ENCODE results near the gene RCAN1. TPM values are rescaled to one million over a fixed set of nuclear protein-coding genes. Genes with fewer than 3 reads are reported as not detected.
A peak's percentile ranks its signal among the peaks of the same experiment; 100 is the strongest.

Gene RCAN1
- total RNA-seq (2014; rRNA removed; shearing (Covaris generic)) = 2.8 and 6.8 TPM in 2 replicates
- total RNA-seq (2022) = 8.0 and 8.9 TPM in 2 replicates
- percentile 50 among the genes with signal in this experiment for Bru-seq, nascent RNA
- percentile 48 among the genes with signal in this experiment for BruChase-seq, experiment 1, labeled RNA remaining after a 6-hour chase
- BruChase-seq, experiment 2, labeled RNA remaining after a 2-hour chase = percentile 48 among the genes with signal in this experiment
- long read RNA-seq, transcript RCAN1-201 (4 exons, 2,490 nt) = major isoform, 35 of 37 reads
- long read RNA-seq, partial matches to known transcripts = 2 of 37 reads
- long read RNA-seq, other reads (novel, unspliced or antisense) = 0 of 37 reads

- intact Hi-C loops (cut with micrococcal nuclease; ENCODE audit: unreplicated experiment) = no loop called here
- BruUV-seq (replicated peaks) = no TSS peak
- no peaks in the 10 kb centered on the region for H3K9me3 ChIP-seq (ENCODE audit: low read length)
- TF ChIP-seq CTCF (conservative IDR thresholded peaks at IDR 0.05; ENCODE audit: low read length) (no peak), EZH2phosphoT487 (IDR thresholded peaks at IDR 0.05; ENCODE audit: borderline replicate concordance, low read depth, low read length) (no peak)
- H3K4me1 ChIP-seq (ENCODE audit: insufficient read depth, low read length, poor library complexity, severe bottlenecking) = peaks cover 23% of the 10 kb centered on the region
- no peaks in the 10 kb centered on the region for H3K9me2 ChIP-seq (ENCODE audit: insufficient read depth, low read length)
- H4K20me1 ChIP-seq (ENCODE audit: insufficient read depth, low read length) = no peaks in the 10 kb centered on the region
- H3K27ac ChIP-seq (ENCODE audit: low read depth, low read length, poor library complexity, severe bottlenecking) = no peak within 1 kb of the TSS
- peak; percentile 95 for DNase-seq (ENCODE audit: low spot score)
- no peaks in the 10 kb centered on the region for H3K79me2 ChIP-seq (ENCODE audit: insufficient read depth, low read depth, low read length)
- no peaks in the 10 kb centered on the region for H3K36me3 ChIP-seq (ENCODE audit: insufficient read depth, low read length)
- ChIA-PET CTCF (ENCODE audit: unreplicated experiment) (no interaction called here), POLR2A (interaction anchor here (0.6 kb wide), 1 partner anchor 47 kb away, joined by 3 read pairs; no protein-coding TSS in a partner anchor)
- peak within 1 kb of the TSS; percentile 98; the same call in 1 of the 2 replicates for H2AFZ ChIP-seq (ENCODE audit: low read length)
- peak within 1 kb of the TSS; percentile 87 for H3K4me2 ChIP-seq (ENCODE audit: low read length)
- peak within 1 kb of the TSS; percentile 77 for H3K4me3 ChIP-seq (ENCODE audit: low read depth, low read length, poor library complexity, severe bottlenecking)
Measured at GRCh38 chr21:34614628-34615486, at the start of gene RCAN1. TSS of gene RCAN1 (minus strand) at chr21:34615113. CDS start at chr21:34615011, 102 bp downstream.

- peaks cover 12% of the 10 kb centered on the region; the same call in 1 of the 2 replicates for H3K9me3 ChIP-seq (ENCODE audit: low read length)
- H3K79me2 ChIP-seq (ENCODE audit: insufficient read depth, low read depth, low read length) = no peaks in the 10 kb centered on the region
- no peak overlapping the region for H2AFZ ChIP-seq (ENCODE audit: low read length)
- POLR2A ChIA-PET = interaction anchor here (0.5 kb wide), 1 partner anchor 37 kb away, joined by 6 read pairs; no protein-coding TSS in a partner anchor
- no peak overlapping the region for H3K27ac ChIP-seq (ENCODE audit: low read depth, low read length, poor library complexity, severe bottlenecking)
- no peak overlapping the region for H3K4me2 ChIP-seq (ENCODE audit: low read length)
- no TSS peak for BruUV-seq (replicated peaks)
- H3K4me3 ChIP-seq (ENCODE audit: low read depth, low read length, poor library complexity, severe bottlenecking) = no peak overlapping the region
- intact Hi-C loops (cut with micrococcal nuclease; ENCODE audit: unreplicated experiment) = no loop called here
- CTCF ChIA-PET (ENCODE audit: unreplicated experiment) = no interaction called here
- H3K4me1 ChIP-seq (ENCODE audit: insufficient read depth, low read length, poor library complexity, severe bottlenecking) = no peaks in the 10 kb centered on the region
- DNase-seq (ENCODE audit: low spot score) = no peak
- TF ChIP-seq EZH2phosphoT487 (IDR thresholded peaks at IDR 0.05; ENCODE audit: borderline replicate concordance, low read depth, low read length) (no peak), CTCF (conservative IDR thresholded peaks at IDR 0.05; ENCODE audit: low read length) (no peak)
- H4K20me1 ChIP-seq (ENCODE audit: insufficient read depth, low read length) = no peaks in the 10 kb centered on the region
- no peaks in the 10 kb centered on the region for H3K36me3 ChIP-seq (ENCODE audit: insufficient read depth, low read length)
- no peaks in the 10 kb centered on the region for H3K9me2 ChIP-seq (ENCODE audit: insufficient read depth, low read length)
Measured at GRCh38 chr21:34661848-34662247, 46.9 kb upstream of the RCAN1 start.

All from OCI-LY7 (cell line).